ENCODE results near the gene GALC.

GRCh38 chr14:88007608-88008007 lies 14.6 kb upstream of the GALC start:
- no peak for TF ChIP-seq CTCF (IDR thresholded peaks at IDR 0.05; ENCODE audit: insufficient read depth, low read length)
- no peak for TF ChIP-seq POLR2AphosphoS5 (IDR thresholded peaks at IDR 0.05; ENCODE audit: low read depth)

Measured in HL-60 (cell line).